ENCODE results near the gene LTB4R. TPM values are rescaled to one million over a fixed set of nuclear protein-coding genes. Genes with fewer than 3 reads are reported as not detected.

Gene LTB4R
- total RNA-seq, 1 donor from 2014 or later, result 0.06 TPM

DNA sequence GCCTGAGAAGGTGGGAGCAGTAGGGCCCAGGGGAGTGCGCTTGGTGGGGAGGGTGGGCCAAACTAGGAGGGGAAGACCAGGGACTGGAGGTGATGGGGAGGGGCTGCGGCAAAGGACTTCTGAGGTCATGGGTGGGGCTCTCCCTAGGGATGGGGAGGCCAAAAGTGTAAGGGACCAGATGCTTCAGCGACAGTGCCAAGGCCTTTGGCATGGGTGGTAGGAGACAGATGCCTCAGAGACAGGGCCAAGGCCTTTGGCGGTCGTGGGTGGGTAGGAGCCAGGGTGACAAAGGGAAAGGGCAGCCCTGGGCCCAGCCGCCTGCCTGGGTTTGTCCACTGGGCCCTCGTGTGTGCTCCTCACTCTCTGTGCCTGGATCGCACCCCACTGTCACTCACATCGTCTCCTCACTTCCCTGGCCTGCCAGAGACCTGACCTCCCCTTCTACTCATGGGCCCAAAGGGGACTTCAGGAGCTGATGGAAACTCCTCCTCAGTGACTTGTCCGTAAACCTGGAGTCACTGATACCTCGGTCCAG lies 26.7 kb upstream of the LTB4R start:
- no peak for DNase-seq (ENCODE audit: low read depth)
- no peak overlapping the region for H3K4me3 ChIP-seq (ENCODE audit: low read depth, low read length)
- TF ChIP-seq, protein P1, sequence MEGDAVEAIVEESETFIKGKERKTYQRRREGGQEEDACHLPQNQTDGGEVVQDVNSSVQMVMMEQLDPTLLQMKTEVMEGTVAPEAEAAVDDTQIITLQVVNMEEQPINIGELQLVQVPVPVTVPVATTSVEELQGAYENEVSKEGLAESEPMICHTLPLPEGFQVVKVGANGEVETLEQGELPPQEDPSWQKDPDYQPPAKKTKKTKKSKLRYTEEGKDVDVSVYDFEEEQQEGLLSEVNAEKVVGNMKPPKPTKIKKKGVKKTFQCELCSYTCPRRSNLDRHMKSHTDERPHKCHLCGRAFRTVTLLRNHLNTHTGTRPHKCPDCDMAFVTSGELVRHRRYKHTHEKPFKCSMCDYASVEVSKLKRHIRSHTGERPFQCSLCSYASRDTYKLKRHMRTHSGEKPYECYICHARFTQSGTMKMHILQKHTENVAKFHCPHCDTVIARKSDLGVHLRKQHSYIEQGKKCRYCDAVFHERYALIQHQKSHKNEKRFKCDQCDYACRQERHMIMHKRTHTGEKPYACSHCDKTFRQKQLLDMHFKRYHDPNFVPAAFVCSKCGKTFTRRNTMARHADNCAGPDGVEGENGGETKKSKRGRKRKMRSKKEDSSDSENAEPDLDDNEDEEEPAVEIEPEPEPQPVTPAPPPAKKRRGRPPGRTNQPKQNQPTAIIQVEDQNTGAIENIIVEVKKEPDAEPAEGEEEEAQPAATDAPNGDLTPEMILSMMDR (conservative IDR thresholded peaks at IDR 0.05; ENCODE audit: low read depth, low read length), result no peak

DNA sequence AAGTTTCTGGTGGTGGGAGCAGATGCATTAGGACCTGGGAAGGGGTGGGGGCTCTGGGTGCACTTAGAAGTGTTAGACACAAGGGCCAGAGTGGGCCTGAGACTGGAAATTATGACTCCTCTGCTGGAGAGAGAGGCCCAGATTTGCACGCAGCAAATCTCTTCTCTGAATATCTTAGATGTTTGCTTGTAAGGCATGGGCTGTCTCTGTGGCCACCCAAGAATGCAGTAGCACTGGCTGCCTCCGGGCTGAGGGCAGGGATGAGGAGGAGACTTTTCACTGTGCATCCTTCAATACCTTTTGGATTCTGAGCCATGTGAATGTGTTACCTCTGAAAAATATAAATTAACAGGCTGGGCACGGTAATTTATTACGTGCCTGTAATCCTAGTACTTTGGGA lies 26.0 kb upstream of the LTB4R start:
- TF ChIP-seq, protein P1 (conservative IDR thresholded peaks at IDR 0.05; ENCODE audit: low read depth, low read length), result no peak
- no peak overlapping the region for H3K4me3 ChIP-seq (ENCODE audit: low read depth, low read length)
- DNase-seq (ENCODE audit: low read depth), result no peak

DNA sequence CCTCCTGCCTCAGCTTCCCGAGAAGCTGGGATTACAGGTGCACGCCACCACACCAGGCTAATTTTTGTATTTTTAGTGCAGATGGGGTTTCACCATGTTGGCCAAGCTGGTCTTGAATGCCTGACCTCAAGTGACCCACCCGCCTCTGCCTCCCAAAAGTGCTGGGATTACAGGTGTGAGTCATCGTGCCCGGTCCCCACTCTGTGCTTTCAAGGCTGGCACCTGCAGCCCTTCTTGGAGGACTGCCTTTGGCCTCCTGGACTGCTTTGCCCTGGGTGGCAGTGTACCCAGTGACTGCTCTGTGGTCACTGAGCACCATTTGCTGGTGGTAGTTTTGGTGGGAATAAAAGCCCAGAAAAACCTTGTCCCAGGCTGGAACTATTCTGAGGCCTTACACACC lies 24.3 kb upstream of the LTB4R start:
- TF ChIP-seq, protein P1 (conservative IDR thresholded peaks at IDR 0.05; ENCODE audit: low read depth, low read length), result no peak
- H3K4me3 ChIP-seq (ENCODE audit: low read depth, low read length), result no peak overlapping the region
- no peak for DNase-seq (ENCODE audit: low read depth)

DNA sequence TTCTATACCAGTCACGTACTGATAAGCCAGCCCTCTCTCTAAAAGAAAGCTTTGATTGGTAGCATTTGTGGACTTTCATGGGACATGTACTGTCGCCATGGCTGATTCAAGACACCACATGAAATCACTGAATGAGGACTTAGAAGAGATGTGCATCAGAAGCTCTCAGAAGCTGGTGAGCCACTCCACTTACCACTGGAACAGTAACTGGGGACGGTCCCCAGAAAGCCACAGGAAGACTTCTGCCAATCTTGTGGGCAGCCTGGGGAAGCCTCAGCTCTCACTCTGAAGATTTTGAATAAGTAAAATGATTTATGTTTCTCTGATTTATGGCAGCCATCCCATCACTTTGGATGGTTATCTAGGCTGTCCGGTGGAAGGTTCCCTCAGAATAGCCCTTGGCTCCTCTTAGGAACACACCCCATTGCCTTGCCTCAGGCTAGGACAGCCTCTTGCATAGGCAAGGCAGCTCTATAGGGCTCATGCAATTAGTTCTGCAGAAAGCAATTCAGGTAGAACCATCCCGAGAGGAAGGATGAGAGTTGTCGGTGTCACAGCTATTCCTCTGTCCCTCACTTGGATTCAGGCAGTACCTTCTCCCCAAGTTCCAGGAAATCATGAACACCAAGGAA lies 21.5 kb upstream of the LTB4R start:
- TF ChIP-seq, protein P1 (conservative IDR thresholded peaks at IDR 0.05; ENCODE audit: low read depth, low read length), result no peak
- H3K4me3 ChIP-seq (ENCODE audit: low read depth, low read length), result no peak overlapping the region
- no peak for DNase-seq (ENCODE audit: low read depth)

DNA sequence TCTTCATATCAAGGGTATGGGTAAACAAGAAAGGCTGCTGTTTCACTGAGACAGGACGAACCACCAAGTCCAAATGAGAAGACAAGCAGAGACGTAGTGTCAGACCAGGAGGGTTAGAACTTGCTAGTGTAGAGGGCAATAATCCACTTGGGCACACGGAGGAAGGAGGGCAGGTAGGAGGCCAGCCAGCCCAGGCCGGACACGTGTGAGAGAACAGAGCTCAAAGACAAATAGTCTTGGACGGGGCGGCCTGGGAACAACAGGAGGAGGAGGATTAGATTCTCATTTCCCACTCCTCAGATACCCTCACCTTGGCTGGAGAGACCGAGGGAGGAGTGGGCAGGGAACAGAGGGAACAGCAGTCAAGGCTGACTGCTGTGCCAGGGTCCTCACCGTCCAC lies 20.6 kb upstream of the LTB4R start:
- DNase-seq (ENCODE audit: low read depth), result no peak
- TF ChIP-seq, protein P1 (conservative IDR thresholded peaks at IDR 0.05; ENCODE audit: low read depth, low read length), result no peak
- no peak overlapping the region for H3K4me3 ChIP-seq (ENCODE audit: low read depth, low read length)

DNA sequence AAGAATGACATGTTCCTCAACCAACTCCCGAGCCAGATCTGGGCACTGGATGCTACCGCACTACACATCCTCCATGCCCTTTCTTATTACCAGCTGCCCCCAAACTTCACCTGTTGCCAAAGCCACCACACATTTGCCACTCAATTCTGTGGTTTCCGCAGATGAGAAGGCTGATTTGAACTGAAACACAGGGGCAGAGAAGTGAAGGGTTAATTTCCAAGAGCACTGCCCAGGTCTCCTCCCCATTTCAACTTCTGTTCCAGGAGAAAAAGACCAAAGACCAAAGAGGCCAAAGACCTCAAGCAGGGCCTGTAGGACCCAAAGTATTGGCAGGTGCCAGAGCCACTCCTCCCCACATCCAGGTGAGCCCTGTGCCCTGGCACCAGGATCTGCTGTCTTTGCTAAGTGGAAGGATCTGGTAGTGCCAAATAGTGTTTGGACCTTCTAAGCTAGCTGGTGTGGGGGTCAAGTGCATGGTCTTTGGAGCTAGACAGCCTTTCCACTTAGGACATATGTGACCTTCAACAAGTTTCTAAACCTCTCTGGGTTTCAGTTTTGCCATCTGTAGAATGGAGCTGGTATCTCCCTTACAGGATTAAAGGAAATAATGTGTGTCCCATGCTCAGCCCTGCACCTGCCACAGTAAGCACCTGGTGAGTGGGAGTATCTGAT lies 19.7 kb upstream of the LTB4R start:
- TF ChIP-seq, protein P1 (conservative IDR thresholded peaks at IDR 0.05; ENCODE audit: low read depth, low read length), result no peak
- no peak for DNase-seq (ENCODE audit: low read depth)
- no peak overlapping the region for H3K4me3 ChIP-seq (ENCODE audit: low read depth, low read length)
